ENCODE data around the gene SLC8A3. TPM values are rescaled to one million over a fixed set of nuclear protein-coding genes. Genes with fewer than 3 reads are reported as not detected.

The SLC8A3 gene
- total RNA-seq, 4 donors from 2014 or later = 0.49 to 1.5 (median 0.92) TPM

- Histone ChIP-seq H3K4me1 (peaks cover 0 to 9% (median 0%) of the 10 kb centered on the region in 3 donors), H3K27me3 (no peaks in the 10 kb centered on the region), H3K4me3 (no peak overlapping the region), H3K27ac (no peak overlapping the region), H3K36me3 (no peaks in the 10 kb centered on the region), H3K9me3 (no peaks in the 10 kb centered on the region)
- WGBS, 2 donors (ENCODE audit: low coverage in 1 of 2) = 96 to 100% methylated on average over 1 to 4 of the region's 7 CpGs
- TF ChIP-seq EP300 (IDR thresholded peaks at IDR 0.05) (no peak), POLR2AphosphoS5 (IDR thresholded peaks at IDR 0.05) (no peak), POLR2A (IDR thresholded peaks at IDR 0.05) (no peak)
- TF ChIP-seq, protein P1, sequence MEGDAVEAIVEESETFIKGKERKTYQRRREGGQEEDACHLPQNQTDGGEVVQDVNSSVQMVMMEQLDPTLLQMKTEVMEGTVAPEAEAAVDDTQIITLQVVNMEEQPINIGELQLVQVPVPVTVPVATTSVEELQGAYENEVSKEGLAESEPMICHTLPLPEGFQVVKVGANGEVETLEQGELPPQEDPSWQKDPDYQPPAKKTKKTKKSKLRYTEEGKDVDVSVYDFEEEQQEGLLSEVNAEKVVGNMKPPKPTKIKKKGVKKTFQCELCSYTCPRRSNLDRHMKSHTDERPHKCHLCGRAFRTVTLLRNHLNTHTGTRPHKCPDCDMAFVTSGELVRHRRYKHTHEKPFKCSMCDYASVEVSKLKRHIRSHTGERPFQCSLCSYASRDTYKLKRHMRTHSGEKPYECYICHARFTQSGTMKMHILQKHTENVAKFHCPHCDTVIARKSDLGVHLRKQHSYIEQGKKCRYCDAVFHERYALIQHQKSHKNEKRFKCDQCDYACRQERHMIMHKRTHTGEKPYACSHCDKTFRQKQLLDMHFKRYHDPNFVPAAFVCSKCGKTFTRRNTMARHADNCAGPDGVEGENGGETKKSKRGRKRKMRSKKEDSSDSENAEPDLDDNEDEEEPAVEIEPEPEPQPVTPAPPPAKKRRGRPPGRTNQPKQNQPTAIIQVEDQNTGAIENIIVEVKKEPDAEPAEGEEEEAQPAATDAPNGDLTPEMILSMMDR (IDR thresholded peaks at IDR 0.05) = no peak
- no peak for ATAC-seq
Observed at GRCh38 chr14:70011708-70012107, 177.0 kb downstream of the SLC8A3 start.

GRCh38 chr14:70011098-70011497 is 177.7 kb downstream of the SLC8A3 start:
- H3K36me3 ChIP-seq = no peaks in the 10 kb centered on the region
- H3K27ac ChIP-seq = no peak overlapping the region
- peaks cover 0 to 9% (median 0%) of the 10 kb centered on the region in 3 donors for H3K4me1 ChIP-seq
- ATAC-seq = no peak
- TF ChIP-seq EP300 (IDR thresholded peaks at IDR 0.05) = no peak
- TF ChIP-seq POLR2AphosphoS5 (IDR thresholded peaks at IDR 0.05) = no peak
- TF ChIP-seq, protein P1 (IDR thresholded peaks at IDR 0.05) = no peak
- no peak for TF ChIP-seq POLR2A (IDR thresholded peaks at IDR 0.05)
- H3K27me3 ChIP-seq = no peaks in the 10 kb centered on the region
- WGBS, 2 donors (ENCODE audit: low coverage in 1 of 2) = 90 to 100% methylated on average over 3 to 5 of the region's 6 CpGs
- H3K4me3 ChIP-seq = no peak overlapping the region
- no peaks in the 10 kb centered on the region for H3K9me3 ChIP-seq

DNA sequence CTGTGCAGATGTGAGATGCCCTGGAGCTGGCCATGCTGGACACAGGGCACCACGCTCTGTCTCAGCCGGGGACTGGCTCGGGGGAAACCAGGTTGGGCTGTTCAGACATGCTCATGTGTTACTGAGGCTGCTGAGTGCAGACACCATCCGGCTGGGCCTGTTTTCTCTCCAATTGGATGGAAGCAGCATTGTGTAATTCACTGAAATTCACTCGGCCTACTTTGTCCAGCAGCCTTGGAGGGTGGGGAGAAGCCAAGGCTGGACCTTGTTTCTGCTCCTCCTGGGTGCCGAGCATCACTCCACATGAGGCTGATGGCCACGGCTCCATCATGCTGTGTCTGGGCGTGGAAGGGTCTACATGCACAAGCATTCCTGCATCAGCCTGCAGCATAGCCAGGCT is 178.8 kb downstream of the SLC8A3 start:
- peak; percentile 65 for ATAC-seq
- no peak for TF ChIP-seq POLR2AphosphoS5 (IDR thresholded peaks at IDR 0.05)
- TF ChIP-seq POLR2A (IDR thresholded peaks at IDR 0.05) = no peak
- no peak for TF ChIP-seq EP300 (IDR thresholded peaks at IDR 0.05)
- TF ChIP-seq, protein P1 (IDR thresholded peaks at IDR 0.05) = no peak
- Histone ChIP-seq H3K36me3 (no peaks in the 10 kb centered on the region), H3K4me1 (peaks cover 0 to 9% (median 0%) of the 10 kb centered on the region in 3 donors), H3K4me3 (no peak overlapping the region), H3K27ac (no peak overlapping the region), H3K9me3 (no peaks in the 10 kb centered on the region), H3K27me3 (no peaks in the 10 kb centered on the region)
- WGBS, 2 donors (ENCODE audit: low coverage in 1 of 2) = 47 to 77% methylated on average over 3 to 4 of the region's 8 CpGs

DNA sequence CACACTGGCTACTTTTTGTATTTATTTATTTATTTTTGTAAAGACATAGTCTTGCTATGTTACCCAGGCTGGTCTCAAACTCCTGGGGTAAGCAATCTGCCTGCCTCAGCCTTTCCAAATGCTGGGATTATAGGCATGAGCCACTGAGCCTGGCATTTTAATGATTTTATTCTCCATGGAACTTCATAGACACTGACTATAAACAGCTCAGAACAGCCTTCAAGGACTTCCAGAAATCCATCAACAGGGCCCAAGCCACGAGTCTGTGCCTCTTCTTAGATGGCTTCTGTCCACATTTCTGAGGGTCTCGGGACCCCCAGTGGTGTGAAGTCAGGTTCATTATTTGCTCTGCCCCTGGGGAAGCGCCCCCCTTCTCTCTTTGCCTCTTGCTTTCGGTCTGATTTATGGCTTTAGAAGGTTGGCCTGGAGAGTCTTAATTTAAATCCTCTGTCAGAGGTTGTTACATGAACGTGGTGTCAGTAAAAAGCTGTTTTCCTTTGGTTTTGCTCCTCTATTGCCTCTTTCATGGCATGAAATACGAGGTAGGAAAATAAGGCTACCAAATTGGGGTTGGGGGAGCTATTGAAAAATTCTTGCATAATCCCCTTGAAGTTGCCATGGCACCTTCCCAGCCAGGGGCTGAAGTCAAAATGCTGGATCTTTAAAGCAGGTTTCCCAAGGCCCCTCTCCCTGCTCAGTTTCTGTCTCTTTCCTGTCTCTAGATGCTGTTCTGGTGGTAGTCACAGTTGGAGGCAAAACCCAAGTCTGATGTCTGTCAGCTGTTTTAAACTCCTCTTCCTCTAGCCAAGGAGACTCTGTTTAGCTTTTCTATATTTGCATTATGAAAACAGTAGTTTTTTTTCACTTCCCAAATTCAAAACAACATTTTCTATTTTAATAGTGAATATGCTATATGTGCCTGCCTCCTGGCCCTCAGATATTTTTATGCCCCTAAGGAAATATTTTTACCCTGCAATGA is 180.2 kb downstream of the SLC8A3 start:
- no peaks in the 10 kb centered on the region for H3K9me3 ChIP-seq
- 28 to 29% methylated on average over 1 to 5 of the region's 6 CpGs for WGBS, 2 donors (ENCODE audit: low coverage in 1 of 2)
- no peaks in the 10 kb centered on the region for H3K27me3 ChIP-seq
- TF ChIP-seq, protein P1 (IDR thresholded peaks at IDR 0.05) = no peak
- H3K4me1 ChIP-seq = peaks cover 0 to 9% (median 0%) of the 10 kb centered on the region in 3 donors
- no peak overlapping the region for H3K4me3 ChIP-seq
- no peaks in the 10 kb centered on the region for H3K36me3 ChIP-seq
- peak overlapping the region in 2 of 4 donors; percentile 32 to 45 for H3K27ac ChIP-seq
- ATAC-seq = no peak

GRCh38 chr14:70006699-70007098 is 182.1 kb downstream of the SLC8A3 start:
- no peaks in the 10 kb centered on the region for H3K27me3 ChIP-seq
- no peak for ATAC-seq
- no peak overlapping the region for H3K4me3 ChIP-seq
- H3K4me1 ChIP-seq = peaks cover 0 to 9% (median 0%) of the 10 kb centered on the region in 3 donors
- no peak for TF ChIP-seq POLR2A (IDR thresholded peaks at IDR 0.05)
- no peak overlapping the region for H3K27ac ChIP-seq
- no peaks in the 10 kb centered on the region for H3K36me3 ChIP-seq
- 80 to 92% methylated on average over 1 to 6 of the region's 6 CpGs for WGBS, 2 donors (ENCODE audit: low coverage in 1 of 2)
- H3K9me3 ChIP-seq = no peaks in the 10 kb centered on the region

Data from gastroesophageal sphincter (tissue), 4 donors.